NCI-H2196 (cell line): ENCODE data around the gene SPTLC3.
"Not testable (repeated sequence)": the region's sequence is repeated elsewhere in the genome, so short reads cannot be mapped to it uniquely, and the experiment has no call there.

Source experiments
- DNase-seq: peaks from one replicate; lab custom pipeline; 2025; ENCODE audit not compliant: unreplicated experiment; lab: John Stamatoyannopoulos, UW

Gene SPTLC3

DNA sequence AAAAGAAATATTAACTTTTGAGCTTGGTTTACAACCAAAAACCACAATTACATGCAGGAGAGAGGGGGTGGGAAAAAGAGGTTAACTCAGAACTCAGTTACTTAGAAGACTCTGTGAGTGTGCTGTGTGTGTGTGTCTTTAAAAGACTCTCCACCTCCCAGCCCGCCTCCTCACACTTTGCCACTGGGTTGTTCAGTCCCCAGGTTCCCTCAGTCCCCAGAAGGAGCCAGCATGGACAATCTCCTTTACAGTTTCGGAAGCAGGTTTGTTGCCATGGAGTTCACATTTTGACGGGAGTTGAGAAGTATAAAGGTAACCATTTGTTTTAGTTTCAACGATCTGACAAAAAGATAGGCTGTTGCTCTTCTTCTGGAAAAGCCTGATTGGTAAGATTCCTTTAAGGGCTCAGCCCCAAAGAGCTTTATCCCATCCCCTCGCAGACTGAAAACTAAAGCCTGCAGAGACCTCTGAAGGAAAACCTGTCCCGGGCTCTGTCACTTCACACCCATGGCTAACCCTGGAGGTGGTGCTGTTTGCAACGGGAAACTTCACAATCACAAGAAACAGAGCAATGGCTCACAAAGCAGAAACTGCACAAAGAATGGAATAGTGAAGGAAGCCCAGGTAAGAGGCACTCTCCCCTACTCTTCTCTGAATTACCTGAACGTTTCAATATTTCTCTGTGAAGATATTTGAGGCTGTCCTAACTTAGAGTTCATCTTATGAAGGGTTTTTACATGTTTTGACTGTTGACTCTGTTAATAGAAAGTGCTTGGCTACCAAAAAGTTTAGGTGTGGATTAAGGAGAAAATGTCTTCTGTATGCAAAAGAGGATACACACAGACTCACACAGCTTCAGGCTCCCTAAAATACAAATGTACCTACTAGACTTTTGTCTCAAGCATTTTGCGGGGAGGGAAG, at the start of gene SPTLC3:
Gene SPTLC3, plus strand, starts transcription at position 212 of the 921 bp plus-strand sequence. Its CDS starts 296 bp downstream, at position 508.
- DNase-seq: no peak

DNA sequence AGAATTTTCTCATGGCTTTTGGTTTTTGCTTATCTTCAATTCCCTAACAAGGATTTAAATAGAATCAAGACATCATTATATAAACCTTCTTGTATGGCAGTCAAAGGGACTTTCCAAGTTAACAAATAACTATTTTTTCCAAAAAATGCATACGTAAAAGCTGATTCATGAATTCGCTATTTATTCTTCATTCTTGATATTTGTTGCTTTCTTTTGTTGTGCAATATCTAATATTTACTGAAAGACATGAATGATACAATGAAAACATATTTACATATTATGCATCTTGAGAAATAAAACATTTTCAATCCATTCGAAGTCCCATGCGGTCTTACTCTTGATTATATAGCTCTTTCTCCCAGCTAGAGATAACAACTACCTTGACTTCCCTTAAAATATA, 47.0 kb upstream of the SPTLC3 start:
- no peak for DNase-seq

DNA sequence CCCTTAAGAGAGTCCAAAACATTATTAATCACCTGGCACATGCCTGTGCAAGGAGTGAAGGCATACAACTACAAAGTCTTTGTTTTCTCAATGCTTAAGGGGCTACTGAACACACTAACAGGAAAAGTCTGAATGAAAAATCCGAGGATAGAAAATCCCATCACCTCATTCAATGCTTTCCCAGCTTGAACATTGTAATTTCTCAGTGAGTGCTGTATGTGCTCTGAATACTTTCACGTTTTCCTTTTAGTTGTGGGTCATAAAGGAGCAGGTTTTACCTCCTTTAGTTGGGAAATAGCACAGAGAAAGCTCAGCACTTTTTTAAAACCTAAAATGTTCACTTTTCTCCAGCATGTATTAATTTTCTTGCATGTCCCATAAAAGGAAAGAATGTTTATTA, 45.9 kb upstream of the SPTLC3 start:
- no peak for DNase-seq

DNA sequence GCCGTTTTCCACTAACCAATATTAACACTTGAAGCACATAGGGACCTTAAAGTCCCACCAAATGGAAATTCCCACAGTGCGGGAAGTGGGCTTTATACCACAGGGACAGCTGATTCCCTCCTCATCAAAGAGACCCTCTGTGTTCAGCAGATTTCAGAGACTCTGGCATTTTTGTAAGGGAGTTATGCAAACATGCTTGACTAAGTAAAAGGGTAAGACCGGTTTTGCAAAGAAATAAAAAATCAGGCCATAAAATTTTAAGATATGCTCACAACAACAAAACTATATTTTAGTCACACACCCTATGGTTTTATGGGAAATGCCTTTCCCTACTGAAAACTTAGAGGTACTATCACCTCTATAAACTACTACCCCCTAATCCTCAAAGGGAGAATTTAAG, 45.4 kb upstream of the SPTLC3 start:
- DNase-seq: no peak

DNA sequence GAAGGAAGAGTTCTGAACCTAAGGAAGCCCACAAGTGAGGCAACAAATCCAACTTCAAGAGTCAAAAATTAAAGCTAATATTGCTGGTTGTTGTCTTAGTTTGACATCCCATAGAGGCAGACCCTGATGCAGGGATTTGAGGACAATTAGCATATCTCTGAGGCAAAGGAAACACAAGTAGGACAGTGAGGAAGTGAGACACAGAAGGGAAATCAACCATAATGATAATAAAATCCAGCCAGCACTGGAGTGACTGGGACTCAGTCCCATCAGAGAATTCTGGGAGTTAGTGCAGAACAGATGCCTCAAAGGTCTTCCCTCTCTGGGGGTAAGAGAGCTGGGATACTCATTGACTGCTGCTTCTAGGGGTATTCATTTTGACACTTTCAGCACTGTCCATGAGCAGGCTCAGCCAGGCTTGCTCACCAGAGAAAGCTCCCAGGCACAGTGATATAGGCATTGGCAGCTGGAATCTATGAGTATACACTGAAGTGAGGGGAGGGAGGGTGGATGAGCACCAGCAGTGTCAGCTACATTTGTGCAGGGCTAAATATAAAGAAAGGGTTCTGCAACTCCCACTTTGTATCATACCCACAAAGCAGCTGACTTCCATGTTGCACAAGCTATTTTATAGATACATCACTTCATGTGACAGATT, 43.4 kb upstream of the SPTLC3 start:
- no peak for DNase-seq

DNA sequence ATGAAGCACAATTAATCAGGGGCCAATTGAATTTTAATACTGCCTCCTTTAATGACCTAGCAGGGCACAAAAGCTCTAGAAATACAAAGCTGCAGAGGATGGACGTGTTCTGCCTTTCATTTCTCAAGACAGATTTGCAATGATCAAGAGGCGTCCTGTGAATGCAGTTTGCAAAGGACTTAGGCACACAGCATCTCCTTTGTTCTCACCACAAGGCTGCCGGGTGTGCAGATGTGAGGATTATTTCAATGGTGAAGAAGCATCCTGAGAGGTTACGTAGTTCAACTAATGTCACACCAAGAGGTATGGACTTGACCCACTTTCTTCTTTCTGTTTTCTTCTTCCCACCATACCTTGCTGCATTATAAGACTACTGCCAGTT, 42.9 kb upstream of the SPTLC3 start:
- DNase-seq: no peak

GRCh38 chr20:12966468-12967085, 42.2 kb upstream of the SPTLC3 start:
- DNase-seq: no peak

DNA sequence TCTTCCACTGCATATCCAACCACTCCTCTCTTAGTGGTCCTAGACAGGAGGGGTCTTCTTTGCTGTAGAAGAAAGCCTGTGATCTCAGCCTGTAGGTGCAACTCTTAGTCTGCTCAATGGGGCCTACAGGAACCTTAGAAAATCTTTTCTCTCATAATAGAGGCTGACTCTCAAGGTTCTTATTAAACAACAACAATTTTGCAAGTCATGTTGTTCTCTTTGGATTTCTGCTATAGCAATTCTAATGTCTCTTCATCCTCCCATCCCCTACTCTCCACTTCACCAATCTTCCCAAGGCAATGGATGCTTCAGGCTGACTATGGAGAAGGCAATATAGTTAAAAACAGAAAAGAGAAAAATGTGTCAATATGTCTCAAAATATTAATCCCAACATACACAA, 40.8 kb upstream of the SPTLC3 start:
- DNase-seq: no peak

GRCh38 chr20:12968472-12968871, 40.3 kb upstream of the SPTLC3 start:
- no peak for DNase-seq

DNA sequence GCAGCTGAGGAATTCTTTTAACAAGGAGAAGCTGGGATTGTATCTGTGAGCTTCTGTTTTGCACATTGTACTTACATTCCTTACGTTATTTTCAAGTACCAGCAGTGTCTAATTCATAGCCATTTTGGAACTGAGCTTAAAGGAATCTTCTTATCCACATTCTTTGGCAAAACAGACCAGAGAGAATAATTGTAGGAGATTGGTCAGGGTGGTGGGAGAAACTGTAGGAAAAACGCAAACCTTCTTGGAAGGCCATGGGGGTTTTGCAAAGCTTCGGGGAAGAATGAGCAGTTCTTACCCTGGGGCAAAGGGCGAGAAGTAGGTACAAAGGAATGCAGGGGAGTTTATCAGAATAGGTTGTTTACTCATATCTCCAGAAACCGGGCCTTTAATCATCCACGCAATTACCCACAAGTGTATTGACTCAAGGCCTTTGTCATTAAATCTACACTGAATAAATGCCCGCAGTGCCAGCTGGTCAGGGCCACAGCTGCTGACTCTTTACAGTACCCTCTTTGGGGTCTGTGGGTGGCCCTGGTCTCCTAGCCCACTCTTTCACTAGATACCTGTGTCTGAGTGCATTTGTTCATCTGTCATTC, 39.6 kb upstream of the SPTLC3 start:
- no peak for DNase-seq

DNA sequence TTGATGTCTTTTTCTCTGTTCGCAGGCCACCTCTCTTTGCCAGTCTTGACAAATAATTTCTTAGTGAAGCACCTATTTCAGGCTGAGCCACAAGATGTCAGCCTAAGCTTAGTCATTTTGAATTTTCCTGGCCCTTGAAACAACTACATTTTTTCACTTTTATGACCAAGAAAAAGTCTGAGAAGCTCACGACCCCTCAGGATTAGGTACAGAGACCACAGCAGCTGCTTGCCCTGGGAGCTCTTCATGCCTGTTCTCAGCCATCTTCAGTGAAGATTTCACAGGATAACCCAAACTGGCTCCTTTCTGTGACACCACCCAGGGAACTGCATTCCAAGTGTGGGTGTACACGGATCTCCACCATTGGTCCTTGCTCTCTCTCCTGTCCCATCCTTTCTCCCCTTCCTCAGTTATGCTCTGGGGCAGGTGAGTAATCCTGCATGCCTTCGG, 38.4 kb upstream of the SPTLC3 start:
- DNase-seq: no peak

DNA sequence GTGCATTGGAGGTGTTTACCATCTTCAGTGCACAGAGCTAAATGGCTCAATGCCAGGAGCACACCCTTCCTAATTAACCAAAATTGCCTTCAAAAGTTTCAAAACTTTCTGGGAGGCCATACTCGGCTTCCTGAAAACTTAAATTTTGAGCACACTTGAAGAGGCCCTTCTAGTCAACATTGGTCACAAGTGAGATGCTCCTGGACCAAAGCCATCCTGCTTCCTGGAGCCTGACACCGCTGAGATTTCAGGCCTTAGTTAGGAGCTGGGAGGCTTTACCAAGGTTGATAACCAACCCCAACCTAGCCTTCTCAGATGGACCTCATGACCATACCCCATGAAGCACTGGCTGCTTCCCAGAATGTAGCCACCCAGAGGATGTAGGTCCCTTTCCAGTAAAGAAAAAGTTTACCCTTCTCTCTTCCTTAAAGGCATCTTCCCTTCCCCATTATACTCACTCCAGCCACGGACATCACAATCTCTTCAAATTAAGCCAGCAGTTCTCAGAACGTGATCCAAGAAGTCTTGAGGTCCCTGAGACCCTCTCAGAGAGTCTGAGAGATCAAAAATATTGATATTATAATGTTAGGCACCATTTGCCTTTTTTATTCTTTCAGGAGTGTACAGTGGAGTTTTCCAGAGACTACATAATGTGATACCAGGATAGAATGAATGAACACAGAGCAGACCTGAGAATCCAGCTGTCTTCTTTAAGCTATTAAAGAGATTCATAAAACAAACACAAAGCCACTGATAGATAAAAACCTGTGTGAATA, 32.8 kb upstream of the SPTLC3 start:
- no peak for DNase-seq

- DNase-seq: no peak
Observed at GRCh38 chr20:12976720-12977309, 32.0 kb upstream of the SPTLC3 start.

- DNase-seq: no peak
Observed at GRCh38 chr20:12977328-12978125, 31.2 kb upstream of the SPTLC3 start.

GRCh38 chr20:12978126-12978394, 30.7 kb upstream of the SPTLC3 start:
- DNase-seq: no peak

- no peak for DNase-seq
Observed at GRCh38 chr20:12978613-12979495, 29.9 kb upstream of the SPTLC3 start.

GRCh38 chr20:12979713-12980112, 29.1 kb upstream of the SPTLC3 start:
- not testable (repeated sequence) for DNase-seq

DNA sequence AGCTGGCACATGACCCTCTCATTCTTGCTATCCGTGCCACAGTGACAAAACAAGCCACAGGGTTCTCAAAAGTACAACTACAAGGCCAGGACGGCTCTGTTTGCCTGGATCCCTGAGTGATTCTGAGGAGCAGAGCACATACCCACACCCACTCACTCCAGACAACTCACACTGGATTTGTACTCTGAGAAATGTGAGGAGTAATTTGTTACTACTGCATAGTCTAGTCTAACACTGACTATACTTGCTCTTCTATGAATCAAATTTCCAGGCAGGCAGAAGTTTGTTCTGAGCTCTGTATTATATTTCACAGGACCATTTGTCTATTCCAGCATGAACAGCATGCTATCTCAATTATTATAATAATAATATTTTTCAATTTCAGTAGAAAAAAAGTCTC, 26.7 kb upstream of the SPTLC3 start:
- DNase-seq: no peak
